GM12873 (cell line): Measurements from ENCODE around the gene CENPM.

Experiments used
- TF ChIP-seq, protein P1 (sequence below): IDR thresholded peaks from 2 replicates; pipeline ENCODE4 v1.5.1; 2012; ENCODE audit warnings: low read depth, mild to moderate bottlenecking, moderate library complexity, low read length, control low read depth; ENCODE audit not compliant: insufficient read depth; ENCODE audit errors: missing control alignments

The CENPM gene

DNA sequence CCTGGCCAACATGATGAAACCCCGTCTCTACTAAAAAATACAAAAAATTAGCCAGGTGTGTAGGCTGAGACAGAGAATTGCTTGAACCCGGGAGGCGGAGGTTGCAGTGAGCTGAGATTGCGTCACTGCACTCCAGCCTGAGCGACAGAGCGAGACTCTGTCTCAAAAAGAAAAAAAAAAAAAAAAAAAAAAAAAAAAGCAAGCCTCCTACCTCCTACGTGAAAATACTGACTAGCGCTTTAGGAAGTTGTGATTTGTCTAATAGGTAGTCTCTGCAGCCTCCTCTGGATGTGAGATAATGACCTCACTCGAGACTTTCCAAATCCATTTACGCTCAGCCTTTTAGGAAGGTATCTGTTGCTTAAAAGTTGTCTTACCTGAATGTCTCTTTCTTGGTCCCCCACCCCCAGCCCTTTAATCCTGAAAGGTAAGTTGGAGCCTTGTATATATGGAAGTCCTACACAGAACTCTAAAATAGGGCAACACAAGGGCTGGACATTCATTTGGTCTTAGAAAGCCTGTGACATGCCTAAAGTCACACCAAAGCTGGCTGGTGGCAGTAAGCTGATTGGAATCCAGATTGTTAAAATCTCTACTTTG, 27.8 kb upstream of the CENPM start:
- TF ChIP-seq, protein P1, sequence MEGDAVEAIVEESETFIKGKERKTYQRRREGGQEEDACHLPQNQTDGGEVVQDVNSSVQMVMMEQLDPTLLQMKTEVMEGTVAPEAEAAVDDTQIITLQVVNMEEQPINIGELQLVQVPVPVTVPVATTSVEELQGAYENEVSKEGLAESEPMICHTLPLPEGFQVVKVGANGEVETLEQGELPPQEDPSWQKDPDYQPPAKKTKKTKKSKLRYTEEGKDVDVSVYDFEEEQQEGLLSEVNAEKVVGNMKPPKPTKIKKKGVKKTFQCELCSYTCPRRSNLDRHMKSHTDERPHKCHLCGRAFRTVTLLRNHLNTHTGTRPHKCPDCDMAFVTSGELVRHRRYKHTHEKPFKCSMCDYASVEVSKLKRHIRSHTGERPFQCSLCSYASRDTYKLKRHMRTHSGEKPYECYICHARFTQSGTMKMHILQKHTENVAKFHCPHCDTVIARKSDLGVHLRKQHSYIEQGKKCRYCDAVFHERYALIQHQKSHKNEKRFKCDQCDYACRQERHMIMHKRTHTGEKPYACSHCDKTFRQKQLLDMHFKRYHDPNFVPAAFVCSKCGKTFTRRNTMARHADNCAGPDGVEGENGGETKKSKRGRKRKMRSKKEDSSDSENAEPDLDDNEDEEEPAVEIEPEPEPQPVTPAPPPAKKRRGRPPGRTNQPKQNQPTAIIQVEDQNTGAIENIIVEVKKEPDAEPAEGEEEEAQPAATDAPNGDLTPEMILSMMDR: no peak

- TF ChIP-seq, protein P1: no peak
Observed at GRCh38 chr22:41971431-41971830, 24.5 kb upstream of the CENPM start.

DNA sequence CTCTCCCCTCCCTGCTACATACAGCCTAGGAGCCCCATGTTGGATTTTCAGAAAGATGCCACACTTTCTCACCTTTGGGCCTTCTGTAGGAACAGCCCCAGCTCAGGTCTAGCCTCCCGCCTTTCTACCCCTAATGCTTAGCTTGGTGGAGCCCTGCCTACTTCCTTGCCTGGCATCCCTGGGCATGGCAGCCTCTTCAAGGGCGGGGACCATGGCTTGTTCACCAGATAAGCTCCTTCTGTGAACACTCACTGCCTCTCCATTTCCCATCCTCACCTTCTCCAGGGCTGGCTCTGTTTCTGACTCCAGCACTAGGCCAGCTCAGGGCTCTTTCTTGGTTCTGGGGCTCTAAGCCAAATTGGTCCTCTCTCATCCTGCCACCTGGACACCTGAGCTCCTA, 23.6 kb upstream of the CENPM start:
- TF ChIP-seq, protein P1: no peak

DNA sequence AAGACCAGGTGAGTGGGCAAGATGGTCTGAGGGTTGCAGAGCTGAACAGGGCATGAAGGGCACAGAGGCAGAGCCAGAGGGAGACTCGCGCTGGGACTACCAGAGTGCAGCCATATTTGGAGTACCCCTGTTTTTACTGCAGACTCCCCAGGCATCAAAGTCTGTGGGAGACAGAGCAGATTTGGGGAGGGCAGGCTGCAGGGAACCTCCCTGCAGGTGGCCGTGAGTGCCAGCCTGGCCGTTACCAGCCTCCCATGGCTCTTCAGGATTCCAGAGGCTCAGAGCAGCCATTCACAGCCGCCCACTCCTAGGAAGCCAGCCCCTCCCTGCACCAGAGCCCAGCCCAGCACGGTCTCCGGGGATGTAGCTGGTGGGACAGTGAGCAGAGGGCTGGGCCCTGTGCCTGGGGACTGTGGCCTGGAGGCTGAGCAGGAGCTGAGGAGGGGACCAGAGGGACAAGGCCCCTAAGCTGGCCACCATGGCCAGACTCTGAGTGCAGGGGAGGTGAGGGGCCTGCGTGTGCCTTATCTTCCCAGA, 22.2 kb upstream of the CENPM start, which contains the start of gene SEPTIN3:
TSS of gene SEPTIN3 (plus strand) at position 334 of the 537 bp plus-strand sequence. CDS start 2,050 bp downstream, outside the sequence.
- TF ChIP-seq, protein P1: no peak

- TF ChIP-seq, protein P1: no peak
Observed at GRCh38 chr22:41968601-41969000, 21.6 kb upstream of the CENPM start.

DNA sequence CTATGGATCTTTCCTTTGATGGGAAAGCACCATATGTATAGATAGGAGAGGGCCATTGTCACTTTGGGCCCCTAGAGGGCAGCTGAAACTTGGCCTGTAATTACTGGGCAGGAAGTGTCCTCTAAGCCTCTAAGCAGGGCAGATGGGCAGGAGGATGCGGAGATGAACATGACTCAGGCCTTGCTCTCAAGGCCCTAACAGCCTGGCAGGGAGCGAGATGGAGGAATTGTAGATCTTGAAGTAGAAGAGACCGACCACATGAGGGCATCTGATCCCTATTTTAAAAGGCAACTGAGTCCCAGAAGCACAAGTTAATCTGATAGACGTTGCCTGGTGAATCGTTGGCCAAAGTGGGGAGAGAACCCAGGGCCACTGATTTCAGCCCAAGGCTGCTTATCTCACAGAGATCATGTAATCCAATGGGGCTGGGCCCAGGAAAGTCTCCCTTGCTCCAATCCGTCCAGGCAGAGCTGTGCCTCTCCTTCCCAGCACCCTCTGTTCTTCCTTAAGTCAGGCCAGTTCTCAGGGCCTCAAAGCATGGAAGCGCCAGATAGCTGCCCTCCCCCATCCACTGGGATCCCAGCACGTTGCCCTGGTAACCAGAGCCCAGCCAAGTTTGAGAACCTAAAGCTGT, 19.8 kb upstream of the CENPM start:
- TF ChIP-seq, protein P1: peak; percentile 69

DNA sequence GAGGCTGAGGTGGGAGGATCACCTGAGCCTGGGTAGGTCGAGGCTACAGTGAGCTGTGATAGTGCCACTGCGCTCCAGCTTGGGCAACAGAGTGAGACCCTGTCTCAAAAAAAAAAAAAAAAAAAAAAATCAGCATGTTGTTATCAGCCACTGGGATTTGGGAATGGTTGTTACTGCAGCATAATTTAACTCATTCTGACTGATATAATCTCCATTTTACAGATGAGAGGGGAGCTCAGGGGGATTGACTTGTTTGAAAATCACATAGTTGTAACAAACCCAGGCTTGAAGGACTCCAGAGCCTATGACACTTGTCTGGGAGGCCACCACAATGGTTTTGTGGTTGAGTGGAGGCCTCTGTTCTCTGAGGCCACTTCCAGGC, 19.3 kb upstream of the CENPM start:
- TF ChIP-seq, protein P1: no peak
